COR-L47 (cell line): ENCODE measurements around the gene NFE2L1.
"Not testable (repeated sequence)": the region's sequence is repeated elsewhere in the genome, so short reads cannot be mapped to it uniquely, and the experiment has no call there.

ENCODE experiments used
- DNase-seq: peaks from one replicate; lab custom pipeline; 2025; lab: John Stamatoyannopoulos, UW

The NFE2L1 gene

GRCh38 chr17:48067808-48068207, 19.6 kb downstream of the NFE2L1 start:
- DNase-seq: not testable (repeated sequence)

- no peak for DNase-seq
Measured at GRCh38 chr17:48068491-48068961, 20.4 kb downstream of the NFE2L1 start.

DNA sequence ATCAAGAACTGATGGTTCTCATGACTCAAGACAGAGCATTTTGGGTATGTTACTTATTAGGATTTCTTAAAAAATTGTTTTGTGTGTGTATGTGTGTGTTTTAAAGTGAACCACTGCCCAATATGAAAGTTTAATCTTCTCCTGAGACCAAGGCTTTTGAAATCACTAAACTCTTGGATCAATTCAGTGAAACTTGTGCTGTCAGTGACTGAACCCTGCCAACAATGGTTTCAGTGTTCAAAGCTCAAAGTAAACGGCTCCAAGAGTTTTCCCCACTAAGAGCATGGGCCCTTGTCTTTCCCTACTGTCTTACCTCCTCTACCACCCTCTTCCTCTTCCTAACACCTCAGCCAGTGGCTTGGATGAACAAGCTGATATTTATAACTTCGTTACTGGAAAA, 22.0 kb downstream of the NFE2L1 start:
- no peak for DNase-seq

GRCh38 chr17:48071654-48072053, 23.5 kb downstream of the NFE2L1 start:
- DNase-seq: no peak

GRCh38 chr17:48072811-48073210, 24.7 kb downstream of the NFE2L1 start:
- not testable (repeated sequence) for DNase-seq

DNA sequence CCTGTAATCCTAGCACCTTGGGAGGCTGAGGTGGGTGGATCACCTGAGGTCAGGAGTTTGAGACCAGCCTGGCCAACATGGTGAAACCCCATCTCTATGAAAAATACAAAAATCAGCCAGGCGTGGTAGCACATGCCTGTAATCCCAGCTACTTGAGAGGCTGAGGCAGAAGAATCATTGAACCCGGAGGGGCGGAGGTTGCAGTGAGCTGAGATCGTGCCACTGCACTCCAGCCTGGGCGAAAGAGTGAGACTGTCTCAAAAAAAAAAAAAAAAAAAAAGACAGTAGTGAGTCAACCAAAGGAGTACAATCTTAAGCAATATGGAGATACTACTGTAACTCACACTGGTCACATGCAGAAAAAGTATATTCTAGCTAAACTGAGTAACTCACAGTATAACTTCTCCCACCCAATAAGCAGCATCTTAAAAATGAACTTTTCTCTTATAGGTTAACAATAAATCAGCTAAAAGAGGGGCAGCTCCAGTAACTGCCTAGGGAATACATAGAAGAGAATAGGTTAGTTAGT, 25.5 kb downstream of the NFE2L1 start:
- DNase-seq: not testable (repeated sequence)

- peak; percentile 70 for DNase-seq
Measured at GRCh38 chr17:48074322-48075081, 26.3 kb downstream of the NFE2L1 start.

DNA sequence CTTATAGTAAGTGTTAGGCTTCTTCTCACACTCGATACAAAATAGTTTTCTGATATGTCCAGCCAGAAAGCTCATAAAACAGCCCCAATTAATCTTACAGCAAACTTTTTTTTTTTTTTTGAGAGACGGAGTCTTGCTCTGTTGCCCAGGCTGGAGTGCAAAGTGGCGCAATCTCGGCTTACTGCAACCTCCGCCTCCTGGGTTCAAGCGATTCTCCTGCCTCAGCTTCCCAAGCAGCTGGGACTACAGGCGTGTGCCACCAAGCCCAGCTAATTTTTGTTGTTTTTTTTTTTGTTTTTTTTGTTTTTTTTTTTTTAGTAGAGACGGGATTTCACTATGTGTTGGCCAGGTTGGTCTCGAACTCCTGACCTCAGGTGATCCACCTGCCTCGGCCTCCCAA, 29.0 kb downstream of the NFE2L1 start:
- not testable (repeated sequence) for DNase-seq

GRCh38 chr17:48081858-48082257, 33.7 kb downstream of the NFE2L1 start:
- no peak for DNase-seq

GRCh38 chr17:48084932-48085331, 36.8 kb downstream of the NFE2L1 start:
- no peak for DNase-seq

DNA sequence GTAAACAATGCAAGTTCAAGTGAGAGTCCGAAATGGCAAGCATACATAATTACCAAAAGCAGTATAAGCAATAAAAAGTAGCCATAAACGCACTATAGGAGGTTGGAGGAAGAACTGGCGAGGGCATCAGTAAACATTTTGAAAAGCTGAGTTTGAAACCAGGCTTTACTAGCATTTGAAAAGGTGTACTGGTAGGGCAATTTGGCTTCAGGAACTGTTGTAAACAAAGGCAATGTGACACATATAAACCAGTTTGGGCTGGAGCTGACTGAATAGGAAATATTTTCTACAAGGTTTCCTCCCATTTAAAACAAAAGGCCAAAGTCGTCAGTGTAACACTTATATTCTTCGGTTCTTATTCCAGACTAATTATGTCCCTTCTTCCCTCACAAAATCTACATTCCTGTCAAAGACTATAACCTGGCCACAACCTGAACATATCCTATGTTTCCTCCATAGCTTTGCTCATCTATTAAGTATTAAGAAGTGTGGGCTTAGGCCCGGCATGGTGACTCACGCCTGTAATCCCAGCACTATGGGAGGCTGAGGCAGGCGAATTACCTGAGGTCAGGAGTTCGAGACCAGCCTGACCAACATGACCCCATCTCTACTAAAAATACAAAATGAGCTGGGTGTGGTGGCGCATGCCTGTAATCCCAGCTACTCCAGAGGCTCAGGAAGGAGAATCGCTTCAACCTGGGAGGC, 45.3 kb downstream of the NFE2L1 start:
- DNase-seq: no peak

DNA sequence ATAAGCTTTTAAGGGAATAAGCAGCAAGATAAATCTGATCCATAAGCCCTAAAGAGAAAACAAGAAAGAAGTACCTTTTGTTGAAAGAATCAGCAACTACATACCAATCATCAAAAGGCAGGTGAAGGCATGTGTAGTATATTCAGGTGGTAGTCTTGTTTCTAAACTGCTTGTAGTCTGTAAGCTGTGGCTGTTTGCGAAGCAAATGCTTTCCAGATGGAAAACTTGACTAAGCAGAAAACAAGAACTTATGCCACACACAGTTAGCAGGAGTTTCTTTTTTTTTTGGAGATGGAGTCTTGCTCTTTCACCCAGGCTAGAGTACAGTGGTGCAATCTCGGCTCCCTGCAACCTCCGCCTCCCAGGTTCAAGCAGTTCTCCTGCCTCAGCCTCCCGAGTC, 47.5 kb downstream of the NFE2L1 start:
- DNase-seq: no peak

- no peak for DNase-seq
Measured at GRCh38 chr17:48100160-48100559, 52.0 kb downstream of the NFE2L1 start.

- peak; percentile 18 for DNase-seq
Measured at GRCh38 chr17:48100591-48101011, 52.4 kb downstream of the NFE2L1 start.

GRCh38 chr17:48101012-48101720, 53.0 kb downstream of the NFE2L1 start, which contains the start of gene CBX1:
Gene CBX1 (minus strand): TSS chr17:48101478. CDS start chr17:48077004, 24,474 bp downstream.
- DNase-seq: peak; percentile 96

GRCh38 chr17:48102043-48102750, 54.0 kb downstream of the NFE2L1 start:
- no peak for DNase-seq

DNA sequence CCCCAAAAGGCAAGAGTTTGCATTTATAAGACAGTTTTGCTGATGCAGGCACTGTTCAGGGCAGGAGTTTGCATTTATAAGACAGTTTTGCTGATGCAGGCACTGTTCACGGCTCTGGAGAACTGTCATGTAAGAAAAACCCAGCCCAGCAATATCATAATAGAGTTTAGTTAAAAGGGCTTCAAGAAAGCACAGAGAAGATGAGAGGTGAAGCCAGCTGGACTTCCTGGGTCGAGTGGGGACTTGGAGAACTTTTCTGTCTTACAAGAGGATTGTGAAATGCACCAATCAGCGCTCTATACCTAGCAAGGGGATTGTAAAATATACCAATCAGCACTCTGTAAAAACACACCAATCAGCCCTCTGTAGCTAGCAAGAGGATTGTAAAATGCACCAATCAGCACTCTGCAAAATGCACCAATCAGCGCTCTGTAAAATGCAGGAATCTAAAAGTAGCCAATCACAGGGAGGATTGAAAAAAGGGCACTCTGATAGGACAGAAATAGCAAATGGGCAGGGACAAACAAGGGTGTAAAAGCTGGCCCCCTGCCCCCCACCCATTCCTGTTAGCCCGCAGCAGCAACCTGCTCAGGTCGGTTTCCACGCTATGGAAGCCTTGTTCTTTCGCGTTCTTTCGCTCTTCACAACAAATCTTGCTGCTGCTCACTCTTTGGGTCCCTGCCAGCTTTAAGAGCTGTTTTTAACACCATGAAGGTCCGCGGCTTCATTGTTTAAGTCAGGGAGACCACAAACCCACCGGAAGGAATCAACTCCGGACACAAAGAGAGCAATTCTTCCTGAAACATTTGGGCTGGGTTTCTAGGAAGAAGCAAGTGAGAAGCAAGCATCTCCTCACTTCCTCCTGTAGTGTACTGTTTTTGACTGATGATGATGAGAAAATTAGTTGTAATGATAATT, 54.9 kb downstream of the NFE2L1 start:
- no peak for DNase-seq

- no peak for DNase-seq
Measured at GRCh38 chr17:48104440-48104839, 56.3 kb downstream of the NFE2L1 start.

- DNase-seq: no peak
Measured at GRCh38 chr17:48106802-48107136, 58.6 kb downstream of the NFE2L1 start.
